Parathyroid adenoma (tissue), 2 donors: ENCODE data around the gene LRRC47.

Source experiments
- H2AFZ ChIP-seq: fragments of 300-600 bp; sonication (generic); one replicate; pipeline ENCODE4 v1.7.0; 2017; ENCODE audit warnings: antibody characterized with exemption, mild to moderate bottlenecking
- H3K27ac ChIP-seq: fragments of 300-600 bp; sonication (generic); one replicate; pipeline ENCODE4 v1.7.0; 2017
- H3K27me3 ChIP-seq: fragments of 300-600 bp; sonication (generic); one replicate; pipeline ENCODE4 v1.7.0; 2017; ENCODE audit warnings: low read length; ENCODE audit not compliant: control insufficient read depth, insufficient read depth
- H3K36me3 ChIP-seq: fragments of 300-600 bp; sonication (generic); one replicate; pipeline ENCODE4 v1.7.0; 2017; ENCODE audit warnings: low read length; ENCODE audit not compliant: control insufficient read depth, insufficient read depth
- H3K4me1 ChIP-seq: fragments of 300-600 bp; sonication (generic); one replicate; pipeline ENCODE4 v1.7.0; 2017; ENCODE audit warnings: control low read depth
- H3K4me2 ChIP-seq: fragments of 300-600 bp; sonication (generic); one replicate; pipeline ENCODE4 v1.7.0; 2017; ENCODE audit warnings: low read length
- H3K4me3 ChIP-seq: fragments of 300-600 bp; sonication (generic); one replicate; pipeline ENCODE4 v1.7.0; 2017; ENCODE audit warnings: low read depth, low read length
- H3K79me2 ChIP-seq: fragments of 300-600 bp; sonication (generic); one replicate; pipeline ENCODE4 v1.7.0; 2017; ENCODE audit warnings: control low read depth
- H3K9ac ChIP-seq: fragments of 300-600 bp; sonication (generic); one replicate; pipeline ENCODE4 v1.7.0; 2017; ENCODE audit warnings: mild to moderate bottlenecking
- H3K9me3 ChIP-seq: fragments of 300-600 bp; sonication (generic); one replicate; pipeline ENCODE4 v1.7.0; 2017; ENCODE audit warnings: low read length; ENCODE audit not compliant: control insufficient read depth
- CTCF ChIP-seq: fragments of 300-600 bp; sonication (generic); IDR thresholded peaks from one replicate; pipeline ENCODE4 v1.7.0; 2017; ENCODE audit warnings: antibody characterized with exemption, mild to moderate bottlenecking
- donor health status: primary hyperparathyroidism.

The LRRC47 gene

GRCh38 chr1:3745590-3746381 lies 50.5 kb downstream of the LRRC47 start:
- Histone ChIP-seq H2AFZ (no peak overlapping the region), H3K4me1 (no peaks in the 10 kb centered on the region), H3K4me2 (no peak overlapping the region), H3K36me3 (no peaks in the 10 kb centered on the region), H3K9me3 (no peaks in the 10 kb centered on the region), H3K79me2 (no peaks in the 10 kb centered on the region), H3K9ac (no peak overlapping the region), H3K4me3 (no peak overlapping the region), H3K27ac (no peak overlapping the region), H3K27me3 (no peaks in the 10 kb centered on the region)
- TF ChIP-seq CTCF: no peak

DNA sequence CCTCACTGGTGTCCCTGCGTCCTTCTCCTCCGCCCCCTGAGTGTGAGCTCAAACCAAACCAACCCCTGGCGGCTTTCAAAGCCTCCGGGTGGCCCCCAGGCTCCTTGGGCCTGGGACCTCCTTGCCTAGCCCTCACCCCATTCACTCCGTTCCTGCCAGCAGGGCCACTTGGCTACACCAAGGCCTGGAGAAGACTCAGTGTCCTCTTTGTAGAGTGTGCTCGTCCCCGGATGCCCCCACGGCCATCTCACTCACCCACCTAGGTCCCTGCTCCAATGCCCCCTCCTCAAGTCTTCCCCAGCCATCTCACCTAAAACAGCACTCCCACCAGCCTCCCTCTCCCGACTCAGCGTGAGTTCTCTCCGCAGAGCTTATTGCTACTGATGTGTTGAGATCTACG lies 51.2 kb downstream of the LRRC47 start:
- no peak for TF ChIP-seq CTCF
- no peaks in the 10 kb centered on the region for H3K36me3 ChIP-seq
- no peak overlapping the region for H3K4me3 ChIP-seq
- H3K4me1 ChIP-seq: peaks cover 4% of the 10 kb centered on the region
- H3K9ac ChIP-seq: no peak overlapping the region
- H3K27me3 ChIP-seq: no peaks in the 10 kb centered on the region
- H3K79me2 ChIP-seq: no peaks in the 10 kb centered on the region
- no peaks in the 10 kb centered on the region for H3K9me3 ChIP-seq
- H3K4me2 ChIP-seq: no peak overlapping the region
- H3K27ac ChIP-seq: no peak overlapping the region
- H2AFZ ChIP-seq: no peak overlapping the region

DNA sequence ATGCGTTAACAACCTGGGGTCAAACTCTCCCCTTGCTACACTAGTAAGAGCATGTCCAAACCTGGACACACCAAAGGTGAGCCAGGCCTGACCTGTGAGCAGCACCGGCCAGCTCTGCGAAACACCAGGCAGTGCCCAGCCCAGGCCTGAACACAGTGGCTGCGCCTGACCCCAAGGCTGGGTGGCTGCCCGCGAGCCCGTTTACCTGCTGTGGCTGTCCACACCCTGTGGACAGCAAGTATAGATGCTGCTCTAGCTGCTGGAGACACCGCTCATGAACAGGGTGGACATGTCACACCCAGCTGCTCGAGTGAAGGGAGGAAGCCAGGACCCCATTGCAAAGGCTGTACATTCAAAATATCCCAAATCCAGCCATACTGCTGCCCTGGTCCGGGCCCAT lies 51.7 kb downstream of the LRRC47 start:
- Histone ChIP-seq H3K4me3 (no peak overlapping the region), H3K36me3 (no peaks in the 10 kb centered on the region), H3K27ac (no peak overlapping the region), H3K27me3 (no peaks in the 10 kb centered on the region), H3K79me2 (no peaks in the 10 kb centered on the region), H3K9me3 (no peaks in the 10 kb centered on the region), H2AFZ (no peak overlapping the region), H3K9ac (no peak overlapping the region), H3K4me1 (peaks cover 7% of the 10 kb centered on the region), H3K4me2 (no peak overlapping the region)
- TF ChIP-seq CTCF: no peak

GRCh38 chr1:3743826-3744225 lies 52.5 kb downstream of the LRRC47 start:
- H2AFZ ChIP-seq: no peak overlapping the region
- no peaks in the 10 kb centered on the region for H3K36me3 ChIP-seq
- TF ChIP-seq CTCF: no peak
- H3K4me1 ChIP-seq: peaks cover 7% of the 10 kb centered on the region
- H3K9ac ChIP-seq: no peak overlapping the region
- no peaks in the 10 kb centered on the region for H3K79me2 ChIP-seq
- no peak overlapping the region for H3K4me2 ChIP-seq
- no peak overlapping the region for H3K27ac ChIP-seq
- no peak overlapping the region for H3K4me3 ChIP-seq
- no peaks in the 10 kb centered on the region for H3K27me3 ChIP-seq
- no peaks in the 10 kb centered on the region for H3K9me3 ChIP-seq

DNA sequence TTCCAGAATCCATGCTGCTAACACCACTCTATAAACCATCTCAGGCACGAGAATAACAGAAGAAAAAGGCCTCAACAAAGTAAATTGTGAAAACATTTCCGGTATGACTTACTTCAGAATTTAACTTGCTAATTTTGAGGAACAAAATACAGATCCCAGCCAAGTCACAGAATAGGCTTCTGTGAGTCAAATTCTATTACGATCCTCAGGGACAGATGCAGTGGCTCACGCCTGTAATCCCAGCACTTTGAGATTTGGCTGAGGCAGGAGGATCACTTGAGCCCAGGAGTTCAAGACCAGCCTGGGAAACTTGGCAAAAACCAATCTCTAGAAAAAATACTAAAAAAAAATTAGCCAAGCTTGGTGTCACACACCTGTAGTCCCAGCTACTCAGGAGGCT lies 52.9 kb downstream of the LRRC47 start:
- no peak overlapping the region for H2AFZ ChIP-seq
- H3K79me2 ChIP-seq: no peaks in the 10 kb centered on the region
- H3K9me3 ChIP-seq: no peaks in the 10 kb centered on the region
- no peak overlapping the region for H3K4me2 ChIP-seq
- H3K27me3 ChIP-seq: no peaks in the 10 kb centered on the region
- H3K4me1 ChIP-seq: peaks cover 7% of the 10 kb centered on the region
- no peak overlapping the region for H3K4me3 ChIP-seq
- no peaks in the 10 kb centered on the region for H3K36me3 ChIP-seq
- no peak for TF ChIP-seq CTCF
- H3K27ac ChIP-seq: no peak overlapping the region
- no peak overlapping the region for H3K9ac ChIP-seq
